IMR-90 (cell line): ENCODE results near the gene KCTD16. TPM values are rescaled to one million over a fixed set of nuclear protein-coding genes. Genes with fewer than 3 reads are reported as not detected.

Experiments
- ATAC-seq: fragments of 200-7000 bp; cut with Tn5 transposase; 2 replicates; pipeline ENCODE4 v1.9.1; 2020; ENCODE audit warnings: low read depth, mild to moderate bottlenecking, moderate library complexity
- BruUV-seq: library from RNA; stranded (reverse); fragments of 400-500 nt; replicated peaks from 2 replicates; lab custom pipeline; 2021; lab: Mats Ljungman, UMichigan
- CTCF ChIA-PET: fragments of 300-600 bp; formaldehyde crosslinking; extraction: SDS; loops from one replicate; lab custom pipeline; 2021; ENCODE audit warnings: antibody characterized with exemption; lab: Yijun Ruan, JAX
- POLR2A ChIA-PET: fragments of 300-600 bp; sonication (Branson Sonifier 250); formaldehyde crosslinking; loops from one replicate; lab custom pipeline; 2022; ENCODE audit warnings: antibody characterized with exemption; ENCODE audit not compliant: unreplicated experiment; lab: Charles Lee
- DNase-seq: peaks from one replicate; pipeline ENCODE4 v3.0.0; 2013
- H2AFZ ChIP-seq: replicated peaks from 2 replicates; pipeline ENCODE3; 2013; ENCODE audit warnings: low read length, mild to moderate bottlenecking; ENCODE audit not compliant: poor library complexity
- H2AK5ac ChIP-seq: 2 replicates; pipeline ENCODE4 v1.6.1; 2013; ENCODE audit warnings: low read depth, low read length, inconsistent platforms
- H2AK9ac ChIP-seq: replicated peaks from 2 replicates; pipeline ENCODE3; 2013; ENCODE audit warnings: mild to moderate bottlenecking, low read depth, low read length, moderate library complexity; ENCODE audit not compliant: poor library complexity
- H2BK120ac ChIP-seq: 2 replicates; pipeline ENCODE4 v1.6.1; 2013; ENCODE audit warnings: low read depth, low read length, inconsistent platforms
- H2BK15ac ChIP-seq: 3 replicates; pipeline ENCODE4 v1.6.1; 2013; ENCODE audit warnings: low read depth, low read length, inconsistent platforms
- H2BK20ac ChIP-seq: 2 replicates; pipeline ENCODE4 v1.6.1; 2013; ENCODE audit warnings: low read depth, mild to moderate bottlenecking, inconsistent platforms, low read length, moderate library complexity
- H2BK5ac ChIP-seq: 2 replicates; pipeline ENCODE4 v1.6.1; 2013; ENCODE audit warnings: mild to moderate bottlenecking, low read depth, low read length, inconsistent platforms; ENCODE audit not compliant: poor library complexity, severe bottlenecking
- H3K14ac ChIP-seq: replicated peaks from 2 replicates; pipeline ENCODE4 v1.6.1; 2013; ENCODE audit warnings: low read depth, low read length, inconsistent platforms
- H3K18ac ChIP-seq: 2 replicates; pipeline ENCODE4 v1.6.1; 2013; ENCODE audit warnings: low read depth, low read length, control low read depth
- H3K23ac ChIP-seq: 2 replicates; pipeline ENCODE4 v1.6.1; 2013; ENCODE audit warnings: low read depth, low read length, inconsistent platforms
- H3K27ac ChIP-seq: 2 replicates; pipeline ENCODE4 v1.5.1; 2013; ENCODE audit warnings: mild to moderate bottlenecking, control low read depth, low read length; ENCODE audit not compliant: insufficient read depth
- H3K27me3 ChIP-seq: 2 replicates; pipeline ENCODE4 v1.6.1; 2013; ENCODE audit warnings: low read length; ENCODE audit not compliant: control insufficient read depth, insufficient read depth
- H3K36me3 ChIP-seq: 2 replicates; pipeline ENCODE4 v1.6.1; 2013; ENCODE audit warnings: low read length, mixed read lengths; ENCODE audit not compliant: control insufficient read depth, insufficient read depth
- H3K4ac ChIP-seq: 2 replicates; pipeline ENCODE4 v1.6.1; 2013; ENCODE audit warnings: low read depth, low read length, inconsistent platforms
- H3K4me1 ChIP-seq: 2 replicates; pipeline ENCODE4 v1.6.1; 2013; ENCODE audit warnings: low read length, mixed read lengths; ENCODE audit not compliant: control insufficient read depth, insufficient read depth
- H3K4me2 ChIP-seq: 2 replicates; pipeline ENCODE4 v1.6.1; 2013; ENCODE audit warnings: low read depth, mild to moderate bottlenecking, control low read depth, low read length, moderate library complexity
- H3K4me3 ChIP-seq: 2 replicates; pipeline ENCODE4 v1.5.1; 2013; ENCODE audit warnings: low read depth, mild to moderate bottlenecking, control low read depth, low read length, moderate library complexity; ENCODE audit not compliant: insufficient read depth
- H3K56ac ChIP-seq: 2 replicates; pipeline ENCODE4 v1.6.1; 2013; ENCODE audit warnings: low read length, inconsistent platforms; ENCODE audit not compliant: insufficient read depth; ENCODE audit errors: extremely low read depth
- H3K79me1 ChIP-seq, 2 experiments: 2 replicates each; pipeline ENCODE4 v1.6.1; 2013; ENCODE audit warnings: low read length in 2 of 2, inconsistent platforms in 1 of 2, low read depth in 1 of 2
- H3K9ac ChIP-seq: 2 replicates; pipeline ENCODE4 v1.6.1; 2013; ENCODE audit warnings: low read depth, low read length, control low read depth
- H3K9me1 ChIP-seq: 2 replicates; pipeline ENCODE4 v1.6.1; 2013; ENCODE audit warnings: low read length, inconsistent platforms; ENCODE audit not compliant: insufficient read depth
- H3K9me3 ChIP-seq: 2 replicates; pipeline ENCODE4 v1.6.1; 2013; ENCODE audit warnings: low read length; ENCODE audit not compliant: control insufficient read depth, insufficient read depth
- H4K20me1 ChIP-seq: 2 replicates; pipeline ENCODE4 v1.6.1; 2013; ENCODE audit warnings: low read length, inconsistent platforms; ENCODE audit not compliant: insufficient read depth
- H4K5ac ChIP-seq: 2 replicates; pipeline ENCODE4 v1.6.1; 2013; ENCODE audit warnings: mild to moderate bottlenecking, low read depth, low read length, control low read depth
- H4K8ac ChIP-seq, 2 experiments: 2 replicates each; pipeline ENCODE4 v1.6.1; 2013; ENCODE audit warnings: low read depth in 2 of 2, low read length in 2 of 2, control low read depth in 1 of 2, inconsistent platforms in 1 of 2
- H4K91ac ChIP-seq: 2 replicates; pipeline ENCODE4 v1.6.1; 2013; ENCODE audit warnings: low read depth, low read length, inconsistent platforms; ENCODE audit not compliant: insufficient read depth
- BHLHE40 ChIP-seq: fragments of 150-350 bp; IDR thresholded peaks from 2 replicates; pipeline ENCODE4 v1.6.1; 2016; ENCODE audit warnings: mild to moderate bottlenecking, low read depth, low read length
- CEBPB ChIP-seq: IDR thresholded peaks from 2 replicates; pipeline ENCODE4 v1.6.1; 2012; ENCODE audit warnings: low read depth, low read length, improper control_type of control experiment
- CHD1 ChIP-seq: IDR thresholded peaks from 2 replicates; pipeline ENCODE4 v1.6.1; 2012; ENCODE audit warnings: low read depth, low read length, improper control_type of control experiment
- CTCF ChIP-seq: conservative IDR thresholded peaks from 2 replicates; pipeline ENCODE4 v1.5.1; 2012; ENCODE audit warnings: mild to moderate bottlenecking, low read depth, low read length, improper control_type of control experiment
- FOS ChIP-seq: fragments of 150-350 bp; IDR thresholded peaks from 2 replicates; pipeline ENCODE4 v1.6.1; 2016; ENCODE audit warnings: low read depth, low read length
- MAFK ChIP-seq: IDR thresholded peaks from 2 replicates; pipeline ENCODE4 v1.6.1; 2012; ENCODE audit warnings: low read depth, low read length, improper control_type of control experiment
- MAZ ChIP-seq: IDR thresholded peaks from 2 replicates; pipeline ENCODE4 v1.6.1; 2012; ENCODE audit warnings: low read depth, mild to moderate bottlenecking, low read length, improper control_type of control experiment, moderate library complexity, borderline replicate concordance
- MXI1 ChIP-seq: IDR thresholded peaks from 2 replicates; pipeline ENCODE4 v1.6.1; 2012; ENCODE audit warnings: low read depth, mild to moderate bottlenecking, low read length, moderate library complexity, borderline replicate concordance
- NFE2L2 ChIP-seq: fragments of 150-350 bp; IDR thresholded peaks from 2 replicates; pipeline ENCODE4 v1.6.1; 2016; ENCODE audit warnings: low read depth, mild to moderate bottlenecking, low read length
- RAD21 ChIP-seq: IDR thresholded peaks from 2 replicates; pipeline ENCODE4 v1.6.1; 2012; ENCODE audit warnings: low read length, improper control_type of control experiment
- RCOR1 ChIP-seq: IDR thresholded peaks from 2 replicates; pipeline ENCODE4 v1.6.1; 2012; ENCODE audit warnings: mild to moderate bottlenecking, low read length, improper control_type of control experiment; ENCODE audit not compliant: insufficient replicate concordance
- RFX5 ChIP-seq: IDR thresholded peaks from 2 replicates; pipeline ENCODE4 v1.8.0; 2012; ENCODE audit warnings: low read depth, mild to moderate bottlenecking, low read length, moderate library complexity
- SMC3 ChIP-seq: fragments of 150-350 bp; IDR thresholded peaks from 2 replicates; pipeline ENCODE4 v1.6.1; 2016; ENCODE audit warnings: low read depth, mild to moderate bottlenecking, antibody characterized with exemption, low read length, moderate library complexity
- USF2 ChIP-seq: fragments of 150-350 bp; IDR thresholded peaks from 2 replicates; pipeline ENCODE4 v1.6.1; 2017; ENCODE audit warnings: mild to moderate bottlenecking, antibody characterized with exemption, low read length, low read depth
- WGBS, 2 experiments: methylation state at CpG; one replicate each; pipeline versions ENCODE4 v1.1.5 to v1.1.7; 2013; ENCODE audit warnings: missing lambda C conversion rate in 2 of 2; ENCODE audit not compliant: insufficient read length in 1 of 2; ENCODE audit errors: extremely low coverage in 2 of 2; 5-methylcytosine and 5-hydroxymethylcytosine counted together
- dilution Hi-C: fragments of 300-500 bp; cut with HindIII; formaldehyde crosslinking; loops from one replicate; pipeline ENCODE4 v1.14.3; 2018; ENCODE audit warnings: low sequenced_read_pairs; ENCODE audit not compliant: unreplicated experiment
- in situ Hi-C: fragments of 300-500 bp; cut with MboI; formaldehyde crosslinking; loops from 3 replicates; pipeline ENCODE4 v1.14.3; 2019; ENCODE audit warnings: low sequenced_read_pairs, inconsistent platforms, mixed read lengths
- intact Hi-C: fragments of 100-400 bp; cut with micrococcal nuclease; formaldehyde crosslinking; loops from 2 replicates; pipeline ENCODE4 v1.10.0; 2022
- polyA plus RNA-seq, 3 experiments: library from polyadenylated mRNA; depleted of rRNA; stranded (reverse); fragments of >200 nt; gene quantifications; 2 replicates each; pipeline ENCODE4 v1.2.3, GENCODE V29; 2012; ENCODE audit warnings: low replicate concordance in 1 of 3
- total RNA-seq: library from RNA; depleted of rRNA; stranded (reverse); fragments of >200 nt; gene quantifications from 2 replicates; pipeline ENCODE4 v1.2.3, GENCODE V29; 2012
- TF ChIP-seq, protein P1 (sequence below): fragments of 150-350 bp; IDR thresholded peaks from 2 replicates; pipeline ENCODE4 v1.6.1; 2016; ENCODE audit warnings: low read depth, mild to moderate bottlenecking, low read length, moderate library complexity, borderline replicate concordance

Gene KCTD16
- total and polyA plus RNA-seq, 2 of the 4 experiments (the other 2 are of a cell fraction), result 0.43 to 1.1 TPM

- no peak overlapping the region for H2AK9ac ChIP-seq
- no peaks in the 10 kb centered on the region for H3K36me3 ChIP-seq
- no peaks in the 10 kb centered on the region for H3K27me3 ChIP-seq
- H3K4me1 ChIP-seq, result no peaks in the 10 kb centered on the region
- H2BK5ac ChIP-seq, result no peak overlapping the region
- POLR2A ChIA-PET, result no interaction called here
- H2BK20ac ChIP-seq, result no peak overlapping the region
- no peaks in the 10 kb centered on the region for H3K9me1 ChIP-seq
- H2AK5ac ChIP-seq, result no peak overlapping the region
- no peak overlapping the region for H4K91ac ChIP-seq
- no peak overlapping the region for H3K4ac ChIP-seq
- no peak overlapping the region for H3K23ac ChIP-seq
- H4K5ac ChIP-seq, result no peak overlapping the region
- intact Hi-C loops (no loop called here), in situ Hi-C loops (no loop called here), dilution Hi-C loops (no loop called here)
- H2BK120ac ChIP-seq, result no peak overlapping the region
- H3K9me3 ChIP-seq, result no peaks in the 10 kb centered on the region
- H3K56ac ChIP-seq, result no peak overlapping the region
- CTCF ChIA-PET, result no interaction called here
- H3K14ac ChIP-seq, result no peak overlapping the region
- H3K79me1 ChIP-seq, result no peaks in the 10 kb centered on the region
- ATAC-seq, result no peak
- no TSS peak for BruUV-seq
- no peak overlapping the region for H2BK15ac ChIP-seq
- H3K27ac ChIP-seq, result no peak overlapping the region
- no peak overlapping the region for H3K9ac ChIP-seq
- H4K20me1 ChIP-seq, result no peaks in the 10 kb centered on the region
- no peak overlapping the region for H3K4me2 ChIP-seq
- H2AFZ ChIP-seq, result no peak overlapping the region
- no peak for TF ChIP-seq RFX5
- no peak for TF ChIP-seq MAZ
- no peak for TF ChIP-seq NFE2L2
- TF ChIP-seq, protein P1, sequence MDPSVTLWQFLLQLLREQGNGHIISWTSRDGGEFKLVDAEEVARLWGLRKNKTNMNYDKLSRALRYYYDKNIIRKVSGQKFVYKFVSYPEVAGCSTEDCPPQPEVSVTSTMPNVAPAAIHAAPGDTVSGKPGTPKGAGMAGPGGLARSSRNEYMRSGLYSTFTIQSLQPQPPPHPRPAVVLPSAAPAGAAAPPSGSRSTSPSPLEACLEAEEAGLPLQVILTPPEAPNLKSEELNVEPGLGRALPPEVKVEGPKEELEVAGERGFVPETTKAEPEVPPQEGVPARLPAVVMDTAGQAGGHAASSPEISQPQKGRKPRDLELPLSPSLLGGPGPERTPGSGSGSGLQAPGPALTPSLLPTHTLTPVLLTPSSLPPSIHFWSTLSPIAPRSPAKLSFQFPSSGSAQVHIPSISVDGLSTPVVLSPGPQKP, result no peak
- no peak for TF ChIP-seq RCOR1
- no peak for TF ChIP-seq BHLHE40
- no peak for TF ChIP-seq MAFK
- no peak for TF ChIP-seq CEBPB
- no peak for TF ChIP-seq FOS
- TF ChIP-seq SMC3, result no peak
- TF ChIP-seq USF2, result no peak
- TF ChIP-seq CTCF, result no peak
- TF ChIP-seq MXI1, result no peak
- TF ChIP-seq CHD1, result no peak
- TF ChIP-seq RAD21, result no peak
- no peak overlapping the region for H3K4me3 ChIP-seq
- H4K8ac ChIP-seq, result no peak overlapping the region
- no peak for DNase-seq
- no peak overlapping the region for H3K18ac ChIP-seq
- no CpG with 5 or more reads among the region's 1 CpG for WGBS, 2 experiments
These were observed 257.7 kb downstream of the KCTD16 start for GRCh38 chr5:144428326-144428725.
